SK-N-SH (cell line): Measurements from ENCODE around the gene SNX8. TPM values are rescaled to one million over a fixed set of nuclear protein-coding genes. Genes with fewer than 3 reads are reported as not detected.

Experiments
- CTCF ChIA-PET: fragments of 300-600, 350-600 bp; formaldehyde crosslinking; extraction: SDS; loops from one replicate; lab custom pipeline; 2021; lab: Yijun Ruan, JAX
- POLR2A ChIA-PET: fragments of 350-600 bp; sonication (Branson Sonifier 250); formaldehyde crosslinking; extraction: SDS; loops from one replicate; lab custom pipeline; 2020; ENCODE audit warnings: antibody characterized with exemption, inconsistent platforms; lab: Yijun Ruan, JAX
- DNase-seq: peaks from one replicate; pipeline ENCODE4 v3.0.0; 2012
- H2AFZ ChIP-seq: fragments of 200-600 bp; sonication (generic); 2 replicates; pipeline ENCODE4 v1.8.1; 2016; ENCODE audit warnings: antibody characterized with exemption, mild to moderate bottlenecking, low read depth
- H3F3A ChIP-seq: fragments of 200-600 bp; sonication (generic); replicated peaks from 2 replicates; pipeline ENCODE3; 2016; ENCODE audit warnings: antibody characterized with exemption, mild to moderate bottlenecking; ENCODE audit not compliant: insufficient read depth
- H3K27ac ChIP-seq, 2 experiments: fragments of 200-500 bp in 1 of 2; fragments of 200-600 bp in 1 of 2; sonication (Bioruptor generic) in 1 of 2; sonication (generic), shearing (Covaris generic) in 1 of 2; 2 replicates each; pipeline versions ENCODE4 v1.5.1 to v1.6.1; 2014 to 2016; ENCODE audit warnings: low read depth in 2 of 2, inconsistent platforms in 1 of 2, low read length in 1 of 2, mild to moderate bottlenecking in 1 of 2, mixed read lengths in 1 of 2
- H3K27me3 ChIP-seq: fragments of 200-600 bp; sonication (generic), shearing (Covaris generic); 2 replicates; pipeline ENCODE4 v1.6.1; 2016; ENCODE audit warnings: mixed run types; ENCODE audit not compliant: insufficient read depth
- H3K36me3 ChIP-seq, 2 experiments: fragments of 200-500 bp in 1 of 2; fragments of 200-600 bp in 1 of 2; sonication (Bioruptor generic) in 1 of 2; sonication (generic) in 1 of 2; replicated peaks in 1 of 2; 2 replicates each; pipeline versions ENCODE3 to v1.5.1; 2014 to 2016; ENCODE audit warnings: low read length in 1 of 2, mild to moderate bottlenecking in 1 of 2; ENCODE audit not compliant: insufficient read depth in 2 of 2, control insufficient read depth in 1 of 2
- H3K4me1 ChIP-seq, 2 experiments: fragments of 200-500 bp in 1 of 2; fragments of 200-600 bp in 1 of 2; sonication (Bioruptor generic) in 1 of 2; sonication (generic), shearing (Covaris generic) in 1 of 2; 2 replicates each; pipeline versions ENCODE4 v1.5.1 to v1.6.1; 2014 to 2016; ENCODE audit warnings: low read depth in 1 of 2, low read length in 1 of 2, mixed run types in 1 of 2; ENCODE audit not compliant: insufficient read depth in 2 of 2, control insufficient read depth in 1 of 2
- H3K4me2 ChIP-seq: fragments of 200-600 bp; sonication (generic), shearing (Covaris generic); 2 replicates; pipeline ENCODE4 v1.6.1; 2017; ENCODE audit warnings: mixed run types
- H3K4me3 ChIP-seq, 2 experiments: fragments of 200-500 bp in 1 of 2; fragments of 200-600 bp in 1 of 2; sonication (Bioruptor generic) in 1 of 2; sonication (generic), shearing (Covaris generic) in 1 of 2; 2 replicates each; pipeline versions ENCODE4 v1.5.1 to v1.8.1; 2014 to 2016; ENCODE audit warnings: low read depth in 2 of 2, inconsistent platforms in 1 of 2, low read length in 1 of 2, mild to moderate bottlenecking in 1 of 2, mixed read lengths in 1 of 2, moderate library complexity in 1 of 2
- H3K79me2 ChIP-seq: fragments of 200-600 bp; sonication (generic); 2 replicates; pipeline ENCODE4 v1.8.1; 2017; ENCODE audit warnings: mild to moderate bottlenecking; ENCODE audit not compliant: insufficient read depth
- H3K9ac ChIP-seq: fragments of 200-600 bp; sonication (generic); 2 replicates; pipeline ENCODE4 v1.6.1; 2017; ENCODE audit warnings: mixed run types
- H3K9me2 ChIP-seq: fragments of 200-600 bp; sonication (generic); 2 replicates; pipeline ENCODE4 v1.6.1; 2017; ENCODE audit warnings: mixed run types
- H3K9me3 ChIP-seq: fragments of 200-600 bp; sonication (generic); 2 replicates; pipeline ENCODE4 v1.6.1; 2017; ENCODE audit warnings: mixed run types, mild to moderate bottlenecking, moderate library complexity
- H4K20me1 ChIP-seq: fragments of 200-600 bp; sonication (generic); 2 replicates; pipeline ENCODE4 v1.6.1; 2017; ENCODE audit warnings: mild to moderate bottlenecking, mixed run types; ENCODE audit not compliant: insufficient read depth
- CHD2 ChIP-seq: fragments of 150-350 bp; IDR thresholded peaks from 2 replicates; pipeline ENCODE4 v1.6.1; 2018; ENCODE audit warnings: low read length; ENCODE audit not compliant: partially characterized antibody
- ELF1 ChIP-seq: IDR thresholded peaks from 2 replicates; pipeline ENCODE4 v1.4.0; 2012
- EP300 ChIP-seq, 2 experiments: IDR thresholded peaks; 2 replicates each; pipeline versions ENCODE4 v1.4.0 to v1.6.1; 2012; ENCODE audit warnings: borderline replicate concordance in 1 of 2, low read depth in 1 of 2, low read length in 1 of 2
- EZH2phosphoT487 ChIP-seq: fragments of 200-600 bp; sonication (generic); IDR thresholded peaks from 2 replicates; pipeline ENCODE4 v1.6.1; 2017; ENCODE audit warnings: low read depth, mixed run types, mild to moderate bottlenecking, antibody characterized with exemption, moderate library complexity, borderline replicate concordance
- FOXM1 ChIP-seq: IDR thresholded peaks from 2 replicates; pipeline ENCODE4 v1.4.0; 2012; ENCODE audit warnings: low read depth, mild to moderate bottlenecking
- GABPA ChIP-seq: IDR thresholded peaks from 2 replicates; pipeline ENCODE4 v1.4.0; 2012; ENCODE audit warnings: low read depth, mild to moderate bottlenecking
- MEF2A ChIP-seq: IDR thresholded peaks from 2 replicates; pipeline ENCODE4 v1.4.0; 2012; ENCODE audit warnings: low read depth, borderline replicate concordance
- NFIC ChIP-seq: IDR thresholded peaks from 2 replicates; pipeline ENCODE4 v1.4.0; 2012; ENCODE audit warnings: borderline replicate concordance
- PBX3 ChIP-seq: IDR thresholded peaks from 2 replicates; pipeline ENCODE4; 2012
- RCOR1 ChIP-seq: fragments of 150-350 bp; IDR thresholded peaks from 2 replicates; pipeline ENCODE4 v1.6.1; 2017; ENCODE audit warnings: antibody characterized with exemption, low read length
- RFX5 ChIP-seq: IDR thresholded peaks from 2 replicates; pipeline ENCODE4 v1.6.1; 2012; ENCODE audit warnings: mild to moderate bottlenecking, improper control_type of control experiment, low read length
- RXRA ChIP-seq: IDR thresholded peaks from 2 replicates; pipeline ENCODE4 v1.4.0; 2012; ENCODE audit warnings: low read depth, mild to moderate bottlenecking, borderline replicate concordance
- TAF1 ChIP-seq: IDR thresholded peaks from 2 replicates; pipeline ENCODE4 v1.6.1; 2012; ENCODE audit warnings: low read depth, mild to moderate bottlenecking, low read length, moderate library complexity, borderline replicate concordance
- TCF12 ChIP-seq: IDR thresholded peaks from 2 replicates; pipeline ENCODE4 v1.4.0; 2012
- YY1 ChIP-seq: IDR thresholded peaks from 2 replicates; pipeline ENCODE4 v1.4.0; 2012; ENCODE audit warnings: low read depth, mild to moderate bottlenecking
- ZBTB33 ChIP-seq: IDR thresholded peaks from 2 replicates; pipeline ENCODE4 v1.4.0; 2012; ENCODE audit warnings: low read depth, borderline replicate concordance
- WGBS: methylation state at CpG from one replicate; pipeline ENCODE4 v1.1.6; 2017; ENCODE audit warnings: low lambda C conversion rate; 5-methylcytosine and 5-hydroxymethylcytosine counted together
- polyA plus RNA-seq, 3 experiments: library from polyadenylated mRNA; depleted of rRNA; stranded (reverse); fragments of >200 nt; gene quantifications; 2 replicates each; pipeline ENCODE4 v1.2.3, GENCODE V29; 2012
- TF ChIP-seq, protein P1 (sequence below): IDR thresholded peaks from 2 replicates; pipeline ENCODE4 v1.4.0; 2012; ENCODE audit warnings: low read depth, borderline replicate concordance
- TF ChIP-seq, protein P2 (sequence below): fragments of 200-600 bp; sonication (generic); IDR thresholded peaks from 2 replicates; pipeline ENCODE4 v1.6.1; 2017; ENCODE audit warnings: antibody characterized with exemption, mild to moderate bottlenecking, moderate library complexity

SNX8 gene
- polyA plus RNA-seq, 1 of the 3 experiments (the other 2 are of a cell fraction): 20.6 TPM

DNA sequence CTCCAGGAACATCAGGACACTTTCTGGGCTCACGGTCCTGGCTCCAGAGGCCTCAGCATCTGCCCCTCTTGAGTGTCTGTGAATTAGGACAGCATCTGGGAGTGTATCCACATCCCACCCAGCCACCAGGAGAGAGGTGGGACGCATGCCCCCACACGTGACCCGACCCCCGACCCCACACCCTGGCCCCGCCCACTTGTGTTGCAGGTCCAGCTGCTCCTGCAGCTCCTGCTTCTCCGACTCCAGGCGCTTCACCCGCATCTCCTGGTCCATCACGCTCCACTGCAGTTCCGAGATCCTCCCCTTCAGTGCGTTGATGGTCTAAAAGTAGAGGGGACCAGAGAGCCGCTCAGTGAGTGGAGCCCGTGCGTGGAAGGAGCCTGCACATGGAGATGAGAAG is 95.1 kb downstream of the SNX8 start:
- Histone ChIP-seq H3K9ac (no peak overlapping the region), H3K4me2 (no peak overlapping the region), H3K36me3 (peaks cover 28 to 57% of the 10 kb centered on the region in 2 experiments), H3K9me2 (no peaks in the 10 kb centered on the region), H3K4me3 (no peak overlapping the region), H3K9me3 (no peaks in the 10 kb centered on the region), H3K79me2 (peaks cover 20% of the 10 kb centered on the region; the same call in 1 of the 2 replicates), H3K27ac (no peak overlapping the region), H2AFZ (no peak overlapping the region), H3K4me1 (no peaks in the 10 kb centered on the region), H3K27me3 (no peaks in the 10 kb centered on the region), H4K20me1 (peaks cover 12% of the 10 kb centered on the region; the same call in 1 of the 2 replicates), H3F3A (no peaks in the 10 kb centered on the region)
- WGBS: 95% methylated on average over 15 of the region's 15 CpGs
- DNase-seq: no peak
- CTCF ChIA-PET: no interaction called here
- POLR2A ChIA-PET: no interaction called here
- TF ChIP-seq RXRA (no peak), TAF1 (no peak), CHD2 (no peak), TCF12 (no peak), NFIC (no peak), ELF1 (no peak), GABPA (no peak), RFX5 (no peak), EZH2phosphoT487 (no peak), FOXM1 (no peak), PBX3 (no peak), RCOR1 (no peak), YY1 (no peak), MEF2A (no peak), ZBTB33 (no peak), EP300 (IDR thresholded peaks at IDR 0.05; ENCODE audit: borderline replicate concordance in 1 of 2, low read depth in 1 of 2, low read length in 1 of 2) (no peak)
- TF ChIP-seq, protein P1, sequence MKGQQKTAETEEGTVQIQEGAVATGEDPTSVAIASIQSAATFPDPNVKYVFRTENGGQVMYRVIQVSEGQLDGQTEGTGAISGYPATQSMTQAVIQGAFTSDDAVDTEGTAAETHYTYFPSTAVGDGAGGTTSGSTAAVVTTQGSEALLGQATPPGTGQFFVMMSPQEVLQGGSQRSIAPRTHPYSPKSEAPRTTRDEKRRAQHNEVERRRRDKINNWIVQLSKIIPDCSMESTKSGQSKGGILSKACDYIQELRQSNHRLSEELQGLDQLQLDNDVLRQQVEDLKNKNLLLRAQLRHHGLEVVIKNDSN: no peak
- TF ChIP-seq, protein P2, sequence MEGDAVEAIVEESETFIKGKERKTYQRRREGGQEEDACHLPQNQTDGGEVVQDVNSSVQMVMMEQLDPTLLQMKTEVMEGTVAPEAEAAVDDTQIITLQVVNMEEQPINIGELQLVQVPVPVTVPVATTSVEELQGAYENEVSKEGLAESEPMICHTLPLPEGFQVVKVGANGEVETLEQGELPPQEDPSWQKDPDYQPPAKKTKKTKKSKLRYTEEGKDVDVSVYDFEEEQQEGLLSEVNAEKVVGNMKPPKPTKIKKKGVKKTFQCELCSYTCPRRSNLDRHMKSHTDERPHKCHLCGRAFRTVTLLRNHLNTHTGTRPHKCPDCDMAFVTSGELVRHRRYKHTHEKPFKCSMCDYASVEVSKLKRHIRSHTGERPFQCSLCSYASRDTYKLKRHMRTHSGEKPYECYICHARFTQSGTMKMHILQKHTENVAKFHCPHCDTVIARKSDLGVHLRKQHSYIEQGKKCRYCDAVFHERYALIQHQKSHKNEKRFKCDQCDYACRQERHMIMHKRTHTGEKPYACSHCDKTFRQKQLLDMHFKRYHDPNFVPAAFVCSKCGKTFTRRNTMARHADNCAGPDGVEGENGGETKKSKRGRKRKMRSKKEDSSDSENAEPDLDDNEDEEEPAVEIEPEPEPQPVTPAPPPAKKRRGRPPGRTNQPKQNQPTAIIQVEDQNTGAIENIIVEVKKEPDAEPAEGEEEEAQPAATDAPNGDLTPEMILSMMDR: no peak
